Endothelial cell of umbilical vein (primary cell): Measurements from ENCODE around the gene ZNF362.

Experiments used
- CTCF ChIP-seq, 2 donors: IDR thresholded peaks; 1 replicate in 1 of 2; 2 replicates in 1 of 2; pipeline ENCODE4 v1.5.1; 2011; ENCODE audit warnings: low read length in 2 of 2, mild to moderate bottlenecking in 2 of 2, moderate library complexity in 2 of 2, control low read depth in 1 of 2, inconsistent platforms in 1 of 2, low read depth in 1 of 2; ENCODE audit not compliant: insufficient read depth in 1 of 2; ENCODE audit errors: extremely low read depth in 1 of 2
- EZH2 ChIP-seq: IDR thresholded peaks from 2 replicates; pipeline ENCODE4 v1.6.1; 2012; ENCODE audit warnings: borderline replicate concordance, low read depth, mild to moderate bottlenecking, moderate library complexity, low read length, inconsistent platforms; ENCODE audit not compliant: severe bottlenecking
- MAX ChIP-seq: IDR thresholded peaks from 2 replicates; pipeline ENCODE4 v1.6.1; 2011; ENCODE audit not compliant: insufficient read depth, insufficient read length
- POLR2A ChIP-seq: IDR thresholded peaks from 2 replicates; pipeline ENCODE4 v1.6.1; 2012; ENCODE audit warnings: low read depth, mild to moderate bottlenecking, control low read depth, low read length

- no peak for TF ChIP-seq MAX
- TF ChIP-seq CTCF (IDR thresholded peaks at IDR 0.05; ENCODE audit: extremely low read depth in 1 of 2, insufficient read depth in 1 of 2, low read depth in 1 of 2, low read length in 2 of 2), result no peak
- no peak for TF ChIP-seq POLR2A
- no peak for TF ChIP-seq EZH2
Observed at GRCh38 chr1:33221385-33221758, 34.9 kb upstream of the ZNF362 start.
